Measurements from ENCODE around the gene PPFIA4. TPM values are rescaled to one million over a fixed set of nuclear protein-coding genes. Genes with fewer than 3 reads are reported as not detected.

Gene PPFIA4
- total RNA-seq, 2 donors from 2014 or later = 2.0 to 3.1 TPM

GRCh38 chr1:203114202-203114601 is 87.9 kb downstream of the PPFIA4 start:
- intact Hi-C loops (cut with DNase I) = loop anchor here in 1 of 2 donors (10.0 kb wide), 1 partner anchor 69 kb away; no protein-coding TSS in a partner anchor

DNA sequence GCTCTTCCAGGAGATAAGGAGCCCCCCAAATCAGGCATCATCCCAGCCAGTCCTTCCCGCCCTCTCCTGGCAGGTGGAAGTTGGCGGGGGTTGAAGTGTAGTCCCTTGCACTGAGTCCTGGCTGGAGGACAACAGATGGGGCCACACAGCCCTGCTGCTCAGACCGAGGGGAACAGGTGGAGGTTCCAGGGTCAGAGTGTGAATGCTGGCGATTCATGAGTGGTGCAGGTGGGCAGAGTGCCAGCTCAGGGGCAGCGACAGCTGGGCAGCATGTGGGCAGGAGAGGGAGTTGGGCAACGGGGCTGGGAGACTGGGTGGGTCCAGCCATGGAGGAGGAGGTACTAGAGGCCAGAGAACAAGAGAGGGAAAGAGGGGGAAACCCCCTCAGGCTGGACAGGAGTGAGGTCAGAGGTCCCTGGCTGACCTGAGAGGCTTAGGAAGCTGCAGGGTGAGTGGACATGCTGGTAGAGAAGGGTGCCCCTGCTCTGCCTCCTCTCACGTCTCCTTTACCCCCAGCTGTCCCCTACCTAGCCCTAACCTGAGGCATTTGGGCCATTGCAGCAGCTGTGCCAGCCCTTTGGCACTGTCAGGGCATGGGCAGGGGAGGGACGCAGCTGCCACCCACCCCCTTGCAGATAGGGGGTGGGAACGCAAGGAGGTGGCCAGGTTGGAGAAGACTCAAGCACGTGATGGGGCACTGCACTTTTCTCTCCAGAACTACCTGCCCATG is 90.0 kb downstream of the PPFIA4 start:
- DNase-seq (ENCODE audit: low spot score) = no peak
- intact Hi-C loops (cut with DNase I) = loop anchor here (5.0 to 10.0 kb wide), 2 partner anchors 71 to 101 kb away; no protein-coding TSS in a partner anchor

More at GRCh38 chr1:203114202-203114601, 87.9 kb downstream of the PPFIA4 start:
- DNase-seq (ENCODE audit: low spot score) = no peak

GRCh38 chr1:203117611-203118575 is 91.6 kb downstream of the PPFIA4 start:
- intact Hi-C loops (cut with DNase I) = loop anchor here (5.0 to 10.0 kb wide), 2 partner anchors 73 to 99 kb away; no protein-coding TSS in a partner anchor
- peak; percentile 93 for DNase-seq (ENCODE audit: low spot score)

DNA sequence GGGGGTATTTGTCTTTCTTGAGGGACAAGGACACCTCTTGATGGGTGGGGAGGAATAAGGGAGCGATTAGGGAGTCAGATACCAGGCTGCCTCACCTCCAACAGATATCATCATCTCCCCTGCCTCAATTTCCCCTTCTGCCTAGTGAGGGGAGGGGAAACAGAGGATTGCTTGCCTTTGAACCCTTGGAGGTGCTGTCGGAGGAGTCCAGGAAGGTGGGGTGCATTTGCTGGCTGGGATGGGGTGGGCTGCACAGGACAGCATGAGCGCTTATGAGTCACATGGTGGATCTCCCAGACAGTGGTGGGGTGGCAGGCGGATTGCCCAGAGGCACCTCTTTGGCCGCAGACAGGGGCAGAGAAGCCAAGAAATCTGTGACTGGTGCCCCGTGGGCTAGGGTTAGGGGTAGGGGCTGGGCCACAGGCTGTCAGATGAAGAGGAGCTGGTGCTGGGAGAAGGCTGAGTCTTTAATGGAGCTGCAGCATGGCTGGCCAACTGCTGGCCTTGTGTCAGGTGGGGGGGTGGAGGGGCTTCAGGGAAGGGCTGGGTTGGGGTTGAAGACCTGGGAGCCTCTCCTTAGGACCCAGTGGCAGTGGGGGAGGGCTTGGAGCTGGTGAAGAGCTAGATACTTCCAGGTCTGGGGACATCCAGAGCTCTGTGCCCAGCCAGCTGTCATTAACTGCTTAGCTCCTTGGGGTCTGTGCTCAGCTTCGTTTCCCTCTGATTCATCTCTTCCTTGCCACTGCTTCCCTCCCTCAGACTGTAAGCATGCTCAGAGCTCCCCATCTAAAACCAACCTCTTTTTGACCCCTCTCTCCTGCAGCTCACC is 94.2 kb downstream of the PPFIA4 start:
- no peak for DNase-seq (ENCODE audit: low spot score)
- intact Hi-C loops (cut with DNase I) = no loop called here

DNA sequence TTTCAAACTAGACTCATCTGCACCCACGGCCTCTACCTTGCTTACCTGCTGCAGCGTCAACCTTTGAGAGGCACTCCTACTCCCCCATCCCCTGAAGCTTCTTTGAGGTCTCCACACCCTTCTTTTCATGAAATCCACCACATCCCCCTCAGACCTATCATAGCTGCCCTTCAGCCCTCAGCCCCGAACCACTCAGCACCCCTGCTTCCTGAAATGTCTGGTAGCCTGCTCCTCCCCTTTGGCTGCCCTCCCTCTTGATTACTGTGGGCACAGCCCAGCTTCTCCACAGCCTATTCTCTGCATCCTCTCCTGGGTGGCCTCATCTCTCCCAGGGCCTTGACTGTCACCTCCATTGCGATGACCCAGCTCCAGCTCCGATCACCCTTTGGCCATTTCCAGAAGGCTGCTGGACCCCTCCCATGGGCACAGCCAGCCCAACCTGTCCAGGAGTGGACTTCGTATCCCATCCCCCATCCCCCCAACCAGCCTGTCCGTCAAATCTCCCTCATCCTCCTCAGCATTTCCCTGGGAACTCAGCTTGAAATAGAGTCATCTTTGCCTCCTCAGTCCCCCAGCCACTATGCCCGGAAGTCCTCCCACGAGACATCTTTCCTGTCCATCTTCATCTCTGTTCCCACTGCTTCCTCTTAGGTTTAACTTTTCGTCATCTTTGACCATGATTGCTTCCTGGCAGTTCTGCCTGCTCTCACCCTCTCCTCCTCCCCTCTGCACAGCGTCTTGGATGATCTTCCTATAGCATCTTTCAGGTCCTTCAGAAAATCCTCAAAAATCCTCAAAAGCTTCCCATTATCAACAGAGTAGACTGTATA is 95.1 kb downstream of the PPFIA4 start:
- no peak for DNase-seq (ENCODE audit: low spot score)

DNA sequence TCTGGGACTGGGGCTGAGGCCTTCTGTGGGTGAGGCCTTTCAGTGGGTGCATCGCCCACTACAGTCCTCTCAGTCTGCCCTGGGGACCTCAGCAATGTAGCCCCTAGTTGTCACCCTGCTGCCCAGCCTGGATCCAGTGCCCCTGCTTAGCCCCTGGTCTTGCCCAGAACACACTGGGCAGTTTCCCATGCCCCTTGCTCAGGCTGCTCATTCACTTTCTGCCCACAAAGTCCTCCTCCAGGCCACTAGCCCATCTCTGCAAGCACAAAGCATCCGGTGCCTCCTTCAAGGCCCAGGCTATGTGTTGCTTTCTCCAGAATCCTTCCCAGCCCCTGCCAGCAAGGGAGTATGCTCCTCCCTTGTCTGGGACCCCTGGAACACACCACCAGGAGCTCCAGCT is 95.9 kb downstream of the PPFIA4 start:
- DNase-seq (ENCODE audit: low spot score) = no peak
- intact Hi-C loops (cut with DNase I) = no loop called here

More for the DNA sequence above, 95.1 kb downstream of the PPFIA4 start:
- intact Hi-C loops (cut with DNase I) = no loop called here

DNA sequence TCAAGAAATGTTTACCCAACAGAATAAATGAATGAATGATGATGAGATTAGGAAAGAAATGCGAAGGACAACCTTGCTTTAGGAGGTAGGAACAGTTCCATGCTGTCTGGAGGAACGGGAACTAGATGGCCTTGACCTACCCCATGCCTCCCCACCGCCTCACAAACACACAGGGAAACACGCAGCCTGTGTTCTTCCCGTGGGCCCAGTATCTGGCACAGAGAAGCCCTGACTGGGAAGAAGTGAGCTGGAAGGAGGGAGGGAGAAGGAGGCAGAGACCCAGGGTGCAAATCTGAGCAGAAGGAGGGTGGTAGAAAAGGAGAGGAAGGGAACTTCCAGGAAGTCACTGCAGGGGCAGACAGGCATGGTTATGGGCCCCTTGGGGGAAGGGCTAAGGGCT is 97.7 kb downstream of the PPFIA4 start:
- no peak for DNase-seq (ENCODE audit: low spot score)
- intact Hi-C loops (cut with DNase I) = no loop called here

- intact Hi-C loops (cut with DNase I) = loop anchor here in 1 of 2 donors (5.0 kb wide), 1 partner anchor 1697 kb away; no protein-coding TSS in a partner anchor
- no peak for DNase-seq (ENCODE audit: low spot score)
Measured at GRCh38 chr1:203124546-203125317, 98.4 kb downstream of the PPFIA4 start.

DNA sequence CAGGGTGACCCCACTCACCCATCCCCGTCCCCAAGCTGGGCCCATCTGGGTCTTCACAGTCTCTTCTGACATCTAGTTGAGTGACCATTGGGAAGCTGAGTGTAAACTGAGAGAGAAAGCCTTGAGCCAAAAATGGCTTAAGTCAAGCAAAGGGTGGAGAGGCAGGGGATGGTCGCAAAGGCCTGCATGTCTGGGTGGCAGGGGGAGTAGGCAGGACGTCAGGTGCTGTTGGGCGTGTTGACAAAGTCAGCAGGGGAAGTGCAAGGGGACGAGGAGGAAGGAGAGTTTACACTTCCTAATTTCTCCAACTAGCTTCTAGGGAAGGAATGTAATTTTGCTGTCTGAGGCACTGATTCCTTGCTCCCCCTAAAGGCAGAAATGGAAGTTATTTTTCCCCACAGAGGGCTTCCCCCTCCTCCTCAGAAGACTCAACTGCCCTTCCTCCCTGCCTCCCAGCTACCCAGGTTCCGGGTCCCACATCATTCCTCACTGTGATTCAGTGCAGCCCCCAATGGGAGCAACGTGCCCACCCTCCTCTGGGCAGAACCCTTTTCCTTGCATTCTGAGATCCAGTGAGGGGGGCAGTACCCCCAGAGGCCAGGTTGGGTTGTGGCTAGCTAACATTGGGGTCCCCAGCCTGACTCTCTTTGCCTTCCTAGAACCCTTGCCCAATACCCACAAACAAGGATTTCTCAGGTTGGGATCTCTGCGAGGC is 100.0 kb downstream of the PPFIA4 start:
- no peak for DNase-seq (ENCODE audit: low spot score)
- intact Hi-C loops (cut with DNase I) = loop anchor here in 1 of 2 donors (5.0 kb wide), 1 partner anchor 1699 kb away; no protein-coding TSS in a partner anchor

- intact Hi-C loops (cut with DNase I) = loop anchor here in 1 of 2 donors (5.0 kb wide), 1 partner anchor 1700 kb away; no protein-coding TSS in a partner anchor
- DNase-seq (ENCODE audit: low spot score) = no peak
Measured at GRCh38 chr1:203126866-203127665, 100.8 kb downstream of the PPFIA4 start.

DNA sequence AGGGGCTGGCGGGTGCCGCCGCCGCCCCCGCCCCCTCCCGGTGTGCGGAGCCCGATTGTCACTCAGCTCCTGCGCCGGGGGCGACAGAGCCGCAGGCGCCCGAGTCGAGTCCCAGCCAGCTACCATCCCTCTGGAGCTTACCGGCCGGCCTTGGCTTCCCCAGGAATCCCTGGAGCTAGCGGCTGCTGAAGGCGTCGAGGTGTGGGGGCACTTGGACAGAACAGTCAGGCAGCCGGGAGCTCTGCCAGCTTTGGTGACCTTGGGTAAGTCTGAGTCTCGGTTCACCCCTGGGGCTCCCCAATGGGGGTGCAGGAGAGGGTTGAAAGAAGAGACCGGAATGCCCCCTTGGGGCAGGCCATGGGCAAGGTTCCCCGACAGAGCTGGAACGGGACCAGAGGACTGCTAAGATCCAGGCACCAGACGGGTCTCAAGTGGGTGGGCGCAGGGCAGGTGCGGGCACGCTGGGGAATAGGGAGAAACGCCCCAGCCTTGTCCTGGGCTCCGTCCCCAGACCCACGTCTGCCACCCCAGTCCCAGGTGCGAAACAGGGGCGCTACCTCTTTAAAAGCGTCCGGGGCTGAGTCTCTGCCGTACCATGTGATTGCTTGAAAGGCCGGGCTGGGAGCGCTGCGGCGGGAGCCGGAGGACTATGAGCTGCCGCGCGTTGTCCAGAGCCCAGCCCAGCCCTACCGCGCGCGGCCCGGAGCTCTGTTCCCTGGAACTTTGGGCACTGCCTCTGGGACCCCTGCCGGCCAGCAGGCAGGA is 101.6 kb downstream of the PPFIA4 start, which contains the start of gene ADORA1:
Gene ADORA1 (plus strand): TSS at position 61 of the 765 bp plus-strand sequence. CDS start 1,116 bp downstream, outside the sequence.
- peak; percentile 87 for DNase-seq (ENCODE audit: low spot score)
- intact Hi-C loops (cut with DNase I) = loop anchor here in 1 of 2 donors (5.0 kb wide), 1 partner anchor 1701 kb away; no protein-coding TSS in a partner anchor

- DNase-seq (ENCODE audit: low spot score) = peak; percentile 50
- intact Hi-C loops (cut with DNase I) = loop anchor here in 1 of 2 donors (5.0 kb wide), 1 partner anchor 1701 kb away; no protein-coding TSS in a partner anchor
Measured at GRCh38 chr1:203128431-203128715, 102.1 kb downstream of the PPFIA4 start.
